HG03442 (cell line): ENCODE results near the gene ALDH16A1.

Source experiments
- ATAC-seq: cut with Tn5 transposase; IDR thresholded peaks from one replicate; pipeline ENCODE4 v1.9.1; 2021; ENCODE audit warnings: mild to moderate bottlenecking, moderate library complexity; ENCODE audit not compliant: unreplicated experiment

The ALDH16A1 gene

GRCh38 chr19:49507803-49508494 is 54.9 kb downstream of the ALDH16A1 start:
- no peak for ATAC-seq

- no peak for ATAC-seq
Measured at GRCh38 chr19:49512970-49513745, 60.1 kb downstream of the ALDH16A1 start.

DNA sequence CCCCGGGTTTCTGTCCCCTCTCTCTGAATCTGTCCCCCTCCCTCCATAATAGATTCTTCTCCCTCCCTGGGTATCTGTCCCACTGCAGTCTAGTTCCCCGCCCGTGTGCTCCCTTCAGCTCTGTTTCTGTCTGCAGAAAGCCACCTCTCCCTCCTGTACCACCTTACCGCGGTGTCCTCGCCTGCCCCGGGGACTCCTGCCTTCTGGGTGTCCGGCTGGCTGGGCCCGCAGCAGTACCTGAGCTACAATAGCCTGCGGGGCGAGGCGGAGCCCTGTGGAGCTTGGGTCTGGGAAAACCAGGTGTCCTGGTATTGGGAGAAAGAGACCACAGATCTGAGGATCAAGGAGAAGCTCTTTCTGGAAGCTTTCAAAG is 60.7 kb downstream of the ALDH16A1 start:
- ATAC-seq = no peak

DNA sequence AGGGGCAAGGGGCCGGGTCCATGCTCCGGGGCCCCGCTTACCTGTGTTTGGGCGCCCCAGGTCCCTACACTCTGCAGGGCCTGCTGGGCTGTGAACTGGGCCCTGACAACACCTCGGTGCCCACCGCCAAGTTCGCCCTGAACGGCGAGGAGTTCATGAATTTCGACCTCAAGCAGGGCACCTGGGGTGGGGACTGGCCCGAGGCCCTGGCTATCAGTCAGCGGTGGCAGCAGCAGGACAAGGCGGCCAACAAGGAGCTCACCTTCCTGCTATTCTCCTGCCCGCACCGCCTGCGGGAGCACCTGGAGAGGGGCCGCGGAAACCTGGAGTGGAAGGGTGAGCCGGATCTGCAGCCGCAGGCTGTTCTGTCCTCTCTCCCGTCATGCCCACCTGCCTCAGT is 61.1 kb downstream of the ALDH16A1 start:
- no peak for ATAC-seq

GRCh38 chr19:49515767-49516166 is 62.7 kb downstream of the ALDH16A1 start:
- no peak for ATAC-seq

DNA sequence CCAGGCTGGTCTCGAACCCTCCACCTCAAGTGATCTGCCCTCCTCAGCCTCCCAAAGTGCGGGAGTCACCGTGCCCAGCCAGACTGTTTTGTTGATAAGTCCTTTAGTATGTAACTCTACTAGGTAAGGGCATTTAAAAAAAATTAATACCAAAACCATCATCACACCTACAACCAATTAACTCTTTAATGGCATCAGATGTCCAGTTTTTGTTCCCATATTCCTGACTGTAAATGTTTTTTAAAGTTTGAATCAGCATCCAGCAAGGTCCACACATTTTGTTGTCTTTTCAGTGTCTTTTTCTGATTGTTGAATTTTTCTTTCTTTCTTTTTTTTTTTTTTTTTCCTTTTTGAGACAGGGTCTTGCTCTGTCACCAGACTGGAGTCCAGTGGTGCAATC is 65.0 kb downstream of the ALDH16A1 start:
- ATAC-seq = no peak
